Stimulated activated CD4-positive, alpha-beta T cell treated with anti-CD3 and anti-CD28 coated beads, Interleukin-12 subunit alpha, Interleukin-12 subunit beta, amount 100 ng/mL, for 24 hours (primary cell): ENCODE data around the gene RSL1D1.
A peak's percentile ranks its signal among the peaks of the same experiment; 100 is the strongest.
"Not testable (repeated sequence)": the region's sequence is repeated elsewhere in the genome, so short reads cannot be mapped to it uniquely, and the experiment has no call there.

ENCODE experiments used
- DNase-seq, 2 experiments: peaks; one replicate each; pipeline ENCODE4 v3.0.0-alpha.2; 2020; ENCODE audit warnings: low read depth in 2 of 2

RSL1D1 gene

GRCh38 chr16:11797957-11798299 is 53.4 kb downstream of the RSL1D1 start:
- DNase-seq: no peak

- peak; percentile 82 to 89 for DNase-seq
Measured at GRCh38 chr16:11797166-11797956, 54.0 kb downstream of the RSL1D1 start, which contains the start of gene ZC3H7A. Gene ZC3H7A (minus strand): TSS chr16:11797258. CDS start chr16:11782354, 14,904 bp downstream.

GRCh38 chr16:11796227-11797165 is 54.8 kb downstream of the RSL1D1 start:
- DNase-seq: no peak

- DNase-seq: no peak
Measured at GRCh38 chr16:11795887-11796226, 55.5 kb downstream of the RSL1D1 start.

- no peak for DNase-seq
Measured at GRCh38 chr16:11794996-11795886, 56.1 kb downstream of the RSL1D1 start.

- DNase-seq: no peak
Measured at GRCh38 chr16:11794447-11794846, 56.9 kb downstream of the RSL1D1 start.

GRCh38 chr16:11793840-11794239 is 57.5 kb downstream of the RSL1D1 start:
- no peak for DNase-seq

- no peak for DNase-seq
Measured at GRCh38 chr16:11792410-11793241, 58.7 kb downstream of the RSL1D1 start.

- no peak for DNase-seq
Measured at GRCh38 chr16:11791144-11791828, 60.1 kb downstream of the RSL1D1 start.

- DNase-seq: no peak
Measured at GRCh38 chr16:11788914-11789313, 62.4 kb downstream of the RSL1D1 start.

GRCh38 chr16:11784980-11785599 is 66.3 kb downstream of the RSL1D1 start:
- not testable (repeated sequence) for DNase-seq

GRCh38 chr16:11784381-11784780 is 67.0 kb downstream of the RSL1D1 start:
- not testable (repeated sequence) for DNase-seq

GRCh38 chr16:11784038-11784369 is 67.3 kb downstream of the RSL1D1 start:
- DNase-seq: no peak
